Effector memory CD8-positive, alpha-beta T cell (primary cell): ENCODE measurements around the gene KDM4B.

Experiments used
- ATAC-seq: fragments of 150-1000 bp; cut with Tn5 transposase; replicated peaks from 2 replicates; pipeline ENCODE4 v1.10.0; 2021; ENCODE audit warnings: mild to moderate bottlenecking, moderate library complexity
- DNase-seq, 3 experiments: peaks; one replicate each; pipeline ENCODE4 v3.0.0; 2021
- H3K27ac Mint-ChIP-seq, 2 donors: one replicate each; pipeline ENCODE4 v1.8.0; 2022; ENCODE audit warnings: mild to moderate bottlenecking in 2 of 2, mixed read lengths in 2 of 2, moderate library complexity in 2 of 2
- H3K27me3 Mint-ChIP-seq, 2 donors: one replicate each; pipeline ENCODE4 v1.8.0; 2022; ENCODE audit warnings: mixed read lengths in 2 of 2
- H3K36me3 Mint-ChIP-seq: one replicate; pipeline ENCODE4 v1.8.0; 2022; ENCODE audit warnings: mild to moderate bottlenecking, moderate library complexity, mixed read lengths; ENCODE audit not compliant: insufficient read depth
- H3K4me1 Mint-ChIP-seq, 2 donors: one replicate each; pipeline ENCODE4 v1.8.0; 2022; ENCODE audit warnings: low read depth in 2 of 2, mixed read lengths in 2 of 2
- H3K4me3 Mint-ChIP-seq, 2 donors: one replicate each; pipeline ENCODE4 v1.8.0; 2022; ENCODE audit warnings: mild to moderate bottlenecking in 2 of 2, mixed read lengths in 2 of 2, moderate library complexity in 2 of 2
- H3K9me3 Mint-ChIP-seq, 2 donors: one replicate each; pipeline ENCODE4 v1.8.0; 2022; ENCODE audit warnings: mixed read lengths in 2 of 2

KDM4B gene

DNA sequence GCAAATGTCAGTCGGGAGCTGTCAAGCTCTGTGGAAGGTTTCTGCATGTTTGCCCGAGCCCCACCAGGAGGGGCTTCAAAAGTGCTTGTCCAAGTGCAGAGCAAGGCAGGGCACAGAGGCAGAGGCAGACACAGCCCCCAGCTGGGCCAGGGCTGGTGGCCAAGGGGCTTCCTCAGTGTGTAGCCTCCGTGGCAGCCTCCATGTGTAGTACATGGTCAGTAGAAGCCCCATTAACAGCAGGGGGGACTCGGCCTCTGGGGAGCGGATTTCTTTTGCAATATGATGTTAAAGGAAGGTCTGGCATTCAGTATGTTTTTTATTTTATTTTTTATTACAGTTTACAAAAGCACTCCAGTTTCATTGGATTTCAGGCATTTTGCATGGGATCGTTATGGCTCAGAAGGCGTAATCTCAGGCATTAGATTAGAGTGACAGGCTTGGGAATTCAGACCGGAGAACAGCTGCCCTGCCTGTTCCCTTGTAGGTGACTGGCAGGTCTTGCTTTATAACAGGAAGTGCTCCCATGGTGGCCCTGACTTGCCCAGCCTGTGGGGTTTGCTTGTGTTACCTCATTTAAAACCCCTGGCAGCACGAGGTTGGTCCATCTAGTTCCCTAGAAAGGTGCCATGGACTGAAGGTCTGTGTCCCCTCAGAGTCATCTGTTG is 129.2 kb downstream of the KDM4B start:
- ATAC-seq (no peak), DNase-seq (no peak)
- Mint-ChIP-seq H3K27ac (no peak overlapping the region), H3K36me3 (peaks cover 6% of the 10 kb centered on the region), H3K4me3 (no peak overlapping the region), H3K27me3 (no peaks in the 10 kb centered on the region), H3K9me3 (peaks cover 5 to 8% of the 10 kb centered on the region in 2 donors), H3K4me1 (peaks cover 1 to 5% of the 10 kb centered on the region in 2 donors)

- Mint-ChIP-seq H3K36me3 (peaks cover 9% of the 10 kb centered on the region), H3K27ac (no peak overlapping the region), H3K9me3 (peaks cover 5 to 8% of the 10 kb centered on the region in 2 donors), H3K27me3 (no peaks in the 10 kb centered on the region), H3K4me3 (no peak overlapping the region), H3K4me1 (peaks cover 1 to 5% of the 10 kb centered on the region in 2 donors)
- DNase-seq = no peak
- no peak for ATAC-seq
Measured at GRCh38 chr19:5098646-5099045, 129.7 kb downstream of the KDM4B start.

GRCh38 chr19:5099701-5100221 is 130.8 kb downstream of the KDM4B start:
- no peak for DNase-seq
- H3K4me3 Mint-ChIP-seq = no peak overlapping the region
- no peak for ATAC-seq
- no peak overlapping the region for H3K27ac Mint-ChIP-seq
- peaks cover 5 to 8% of the 10 kb centered on the region in 2 donors for H3K9me3 Mint-ChIP-seq
- no peaks in the 10 kb centered on the region for H3K27me3 Mint-ChIP-seq
- peaks cover 4% of the 10 kb centered on the region for H3K36me3 Mint-ChIP-seq
- peaks cover 1 to 5% of the 10 kb centered on the region in 2 donors for H3K4me1 Mint-ChIP-seq

- Mint-ChIP-seq H3K36me3 (peaks cover 4% of the 10 kb centered on the region), H3K4me3 (no peak overlapping the region), H3K4me1 (peaks cover 1 to 8% of the 10 kb centered on the region in 2 donors), H3K27ac (no peak overlapping the region), H3K9me3 (peaks cover 5 to 8% of the 10 kb centered on the region in 2 donors), H3K27me3 (no peaks in the 10 kb centered on the region)
- DNase-seq (no peak), ATAC-seq (no peak)
Measured at GRCh38 chr19:5101871-5102270, 133.0 kb downstream of the KDM4B start.

DNA sequence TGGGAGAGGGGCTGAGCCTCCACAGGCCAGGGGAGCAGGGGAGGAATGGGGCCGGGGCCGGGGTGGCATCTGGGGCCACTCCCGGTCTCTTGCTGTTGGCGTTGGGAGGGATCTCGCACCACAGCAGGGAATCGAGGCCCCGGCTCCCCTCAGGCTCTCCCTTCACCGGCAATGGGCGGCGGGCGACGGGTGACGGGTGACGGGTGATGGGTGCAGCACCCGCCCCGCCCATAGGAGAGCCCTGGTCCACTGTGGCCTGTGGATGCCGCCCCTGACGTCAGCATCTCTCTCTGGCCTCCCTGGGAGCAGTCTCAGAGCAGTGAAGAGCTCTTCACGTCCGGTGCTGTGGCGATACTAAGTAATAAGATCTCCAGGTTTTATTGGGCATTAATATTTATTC is 133.6 kb downstream of the KDM4B start:
- peaks cover 4% of the 10 kb centered on the region for H3K36me3 Mint-ChIP-seq

GRCh38 chr19:5103061-5103701 is 134.3 kb downstream of the KDM4B start:
- no peaks in the 10 kb centered on the region for H3K27me3 Mint-ChIP-seq
- H3K4me1 Mint-ChIP-seq = peaks cover 0 to 8% of the 10 kb centered on the region in 2 donors
- DNase-seq (no peak), ATAC-seq (no peak)
- H3K9me3 Mint-ChIP-seq = peaks cover 5 to 8% of the 10 kb centered on the region in 2 donors
- no peak overlapping the region for H3K4me3 Mint-ChIP-seq
- no peak overlapping the region for H3K27ac Mint-ChIP-seq
- peaks cover 4% of the 10 kb centered on the region for H3K36me3 Mint-ChIP-seq

More for the DNA sequence above, 133.6 kb downstream of the KDM4B start:
- DNase-seq = no peak
- peaks cover 5 to 8% of the 10 kb centered on the region in 2 donors for H3K9me3 Mint-ChIP-seq
- no peak overlapping the region for H3K4me3 Mint-ChIP-seq
- peaks cover 1 to 8% of the 10 kb centered on the region in 2 donors for H3K4me1 Mint-ChIP-seq
- no peak overlapping the region for H3K27ac Mint-ChIP-seq
- H3K27me3 Mint-ChIP-seq = no peaks in the 10 kb centered on the region
- no peak for ATAC-seq

DNA sequence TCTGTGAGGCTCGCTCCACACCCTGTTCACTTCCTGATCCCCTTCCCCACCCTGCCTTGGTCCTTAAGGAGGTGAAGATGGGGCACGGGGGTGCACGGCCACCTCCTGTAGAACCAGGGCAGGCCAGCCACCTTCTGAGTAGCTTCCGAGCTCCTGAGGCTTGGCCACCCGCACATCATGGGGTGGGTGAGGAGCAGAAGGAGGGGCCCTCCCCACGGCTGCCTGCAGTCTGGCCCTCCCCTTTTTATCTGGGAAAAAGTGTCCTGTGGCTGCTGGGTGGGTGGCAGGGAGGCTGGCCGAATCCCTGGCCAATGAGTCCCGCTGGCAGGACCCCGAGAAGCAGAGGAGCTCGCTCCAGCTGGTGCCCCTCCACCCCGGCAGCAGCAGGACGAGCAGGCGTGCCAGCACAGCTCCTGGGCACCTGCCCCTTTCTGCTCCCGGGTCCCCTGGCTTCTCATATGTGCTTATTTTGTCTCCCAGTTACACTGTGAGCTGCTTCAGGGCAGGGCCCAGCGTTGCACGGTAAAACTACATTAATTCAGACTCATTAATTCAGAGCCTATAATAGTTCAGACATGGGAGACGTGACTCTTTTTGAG is 135.0 kb downstream of the KDM4B start:
- Mint-ChIP-seq H3K9me3 (peaks cover 5 to 8% of the 10 kb centered on the region in 2 donors), H3K27ac (no peak overlapping the region), H3K27me3 (no peaks in the 10 kb centered on the region), H3K4me3 (no peak overlapping the region), H3K4me1 (peaks cover 0 to 8% of the 10 kb centered on the region in 2 donors), H3K36me3 (peaks cover 4% of the 10 kb centered on the region)
- DNase-seq (no peak), ATAC-seq (no peak)

GRCh38 chr19:5104871-5105351 is 136.0 kb downstream of the KDM4B start:
- no peak for ATAC-seq
- no peak overlapping the region for H3K27ac Mint-ChIP-seq

DNA sequence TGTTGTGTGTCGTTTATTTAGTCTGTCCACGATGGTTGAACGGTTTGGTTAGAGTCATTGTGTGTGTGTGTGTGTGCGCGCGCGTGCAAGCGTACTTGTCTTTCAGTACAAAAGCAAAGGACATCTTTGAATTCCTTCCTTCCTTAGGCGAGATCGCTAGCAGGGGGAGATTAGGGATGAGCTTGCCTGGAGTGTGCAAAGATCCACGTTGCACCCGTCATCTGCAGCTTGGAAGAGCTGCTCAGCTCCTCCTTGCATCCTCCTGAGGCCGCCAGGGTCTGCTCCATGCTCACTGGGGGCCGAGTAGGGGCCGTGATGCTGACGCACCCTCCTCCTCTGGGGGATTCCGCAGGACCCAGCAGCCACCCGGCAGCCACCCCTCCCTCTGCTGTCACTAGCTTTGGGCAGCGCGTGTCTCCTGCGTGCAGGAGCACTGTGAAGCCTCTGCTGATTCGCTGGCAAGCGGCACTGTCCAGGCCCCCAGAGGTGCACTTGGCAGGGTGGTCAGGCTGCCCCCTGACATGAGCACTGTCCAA is 137.3 kb downstream of the KDM4B start:
- no peak for ATAC-seq
- Mint-ChIP-seq H3K27ac (no peak overlapping the region), H3K4me3 (no peak overlapping the region), H3K27me3 (no peaks in the 10 kb centered on the region), H3K36me3 (peaks cover 4% of the 10 kb centered on the region), H3K9me3 (no peaks in the 10 kb centered on the region), H3K4me1 (peaks cover 0 to 3% of the 10 kb centered on the region in 2 donors)
- no peak for DNase-seq

More at GRCh38 chr19:5104871-5105351, 136.0 kb downstream of the KDM4B start:
- no peaks in the 10 kb centered on the region for H3K27me3 Mint-ChIP-seq
- H3K36me3 Mint-ChIP-seq = peaks cover 4% of the 10 kb centered on the region
- peaks cover 5 to 7% of the 10 kb centered on the region in 2 donors for H3K9me3 Mint-ChIP-seq
- no peak overlapping the region for H3K4me3 Mint-ChIP-seq
- DNase-seq = no peak
- peaks cover 0 to 8% of the 10 kb centered on the region in 2 donors for H3K4me1 Mint-ChIP-seq

DNA sequence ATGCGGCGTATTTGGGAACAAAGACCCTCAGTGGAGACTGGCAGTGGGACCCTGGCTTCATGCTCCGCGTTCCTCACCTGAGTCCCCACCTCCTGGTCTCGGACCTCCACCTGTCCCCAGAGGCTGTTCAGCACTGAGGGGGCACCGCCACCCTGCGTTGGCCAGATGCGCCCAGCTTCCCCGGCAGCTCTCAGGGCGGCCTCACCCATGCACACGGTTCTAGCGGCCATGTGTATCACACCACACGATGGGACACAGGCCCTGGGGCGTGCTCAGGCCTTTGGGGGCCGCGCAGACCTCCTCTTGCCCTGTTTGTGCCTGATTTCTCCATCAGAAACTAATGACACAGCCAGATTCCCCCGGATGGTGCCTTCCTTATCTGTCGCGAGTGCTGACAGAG is 138.1 kb downstream of the KDM4B start:
- no peaks in the 10 kb centered on the region for H3K27me3 Mint-ChIP-seq
- no peak overlapping the region for H3K4me3 Mint-ChIP-seq
- no peak overlapping the region for H3K27ac Mint-ChIP-seq
- DNase-seq (no peak), ATAC-seq (no peak)
- H3K9me3 Mint-ChIP-seq = no peaks in the 10 kb centered on the region
- peaks cover 0 to 3% of the 10 kb centered on the region in 2 donors for H3K4me1 Mint-ChIP-seq
- H3K36me3 Mint-ChIP-seq = peaks cover 11% of the 10 kb centered on the region

DNA sequence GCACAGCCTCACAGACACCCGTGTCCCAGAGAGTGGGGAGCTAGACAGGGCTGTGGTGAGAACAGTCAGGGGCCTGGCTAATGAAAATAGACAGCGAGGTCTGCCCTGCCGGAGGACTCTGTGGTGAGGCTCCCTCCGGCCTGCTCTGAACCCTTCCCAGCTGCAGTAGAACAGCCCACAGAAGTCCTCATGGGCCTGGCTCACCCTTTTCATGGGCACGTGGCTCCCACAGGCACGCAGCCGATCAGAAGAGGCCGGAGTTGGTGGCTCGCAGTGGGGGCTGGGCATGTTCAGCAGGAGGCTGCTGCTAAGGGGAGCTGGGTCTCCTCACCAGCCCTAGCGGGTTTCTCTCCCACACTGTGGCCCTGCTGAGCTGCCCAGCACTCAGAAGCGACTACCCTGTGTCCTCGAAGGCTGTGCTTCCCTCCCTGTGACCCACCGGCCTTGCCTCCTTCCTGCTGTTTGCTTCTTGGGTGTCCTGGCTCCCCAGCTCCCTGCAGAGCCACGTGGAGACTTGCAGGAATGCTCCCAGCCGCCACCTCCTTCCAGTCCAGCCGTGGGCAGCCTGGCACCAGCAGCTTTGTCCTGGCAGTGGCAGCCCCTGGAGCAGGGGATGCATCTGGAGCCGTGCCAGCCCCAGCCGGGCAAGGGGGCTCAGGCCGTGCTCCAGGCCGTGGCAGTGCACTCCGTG is 138.7 kb downstream of the KDM4B start:
- H3K27ac Mint-ChIP-seq = no peak overlapping the region
- H3K9me3 Mint-ChIP-seq = no peaks in the 10 kb centered on the region
- peaks cover 12% of the 10 kb centered on the region for H3K36me3 Mint-ChIP-seq

DNA sequence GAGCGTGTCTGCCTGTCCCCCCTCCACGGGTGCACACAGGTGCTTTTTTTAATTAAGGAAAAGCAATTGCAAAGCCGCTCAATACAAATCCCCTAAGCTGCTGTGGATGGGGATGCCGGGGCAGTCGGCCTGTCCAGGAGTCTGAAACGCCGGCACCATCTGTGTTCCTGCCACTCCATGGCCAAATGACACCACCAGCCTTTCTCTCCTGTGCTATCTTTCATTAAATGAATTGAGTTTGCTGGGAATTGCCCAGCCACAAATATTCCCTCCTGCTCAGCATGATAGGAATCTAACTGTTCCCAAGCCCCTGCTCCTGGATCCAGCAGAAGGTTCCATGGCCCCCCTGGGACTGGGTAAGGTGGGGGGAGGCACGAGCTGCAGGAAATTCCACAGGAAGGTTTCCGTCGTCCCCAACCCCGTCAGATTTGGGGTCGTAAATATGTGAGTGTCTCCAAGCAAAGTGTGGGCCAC is 139.2 kb downstream of the KDM4B start:
- DNase-seq = no peak
- Mint-ChIP-seq H3K4me1 (peaks cover 0 to 3% of the 10 kb centered on the region in 2 donors), H3K9me3 (no peaks in the 10 kb centered on the region), H3K27me3 (no peaks in the 10 kb centered on the region), H3K36me3 (peaks cover 10% of the 10 kb centered on the region), H3K27ac (no peak overlapping the region), H3K4me3 (no peak overlapping the region)
- no peak for ATAC-seq

More for the DNA sequence above, 138.7 kb downstream of the KDM4B start:
- no peak for DNase-seq
- no peak overlapping the region for H3K4me3 Mint-ChIP-seq
- peaks cover 0 to 3% of the 10 kb centered on the region in 2 donors for H3K4me1 Mint-ChIP-seq
- ATAC-seq = no peak
- H3K27me3 Mint-ChIP-seq = no peaks in the 10 kb centered on the region

DNA sequence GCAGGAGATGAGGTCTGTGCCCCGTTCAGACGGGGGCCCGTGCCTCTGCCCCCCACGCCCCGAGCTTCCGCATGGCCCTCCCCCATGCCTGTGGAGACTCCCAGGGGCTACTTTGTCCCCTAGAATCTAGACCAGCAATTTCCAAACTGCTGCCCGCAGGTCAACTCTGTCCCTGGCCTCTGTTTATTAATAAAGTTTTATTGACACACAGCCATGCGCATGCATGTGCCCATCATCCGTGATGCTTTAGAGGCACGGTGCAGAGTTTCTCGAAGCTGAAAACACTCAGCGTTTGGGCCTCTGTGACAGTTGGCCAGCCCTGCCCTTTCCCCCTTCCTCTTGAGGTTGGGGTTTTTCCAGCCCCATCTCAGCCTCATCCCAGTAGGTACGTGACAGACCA is 140.0 kb downstream of the KDM4B start:
- no peak overlapping the region for H3K4me3 Mint-ChIP-seq
- ATAC-seq (no peak), DNase-seq (no peak)
- no peaks in the 10 kb centered on the region for H3K27me3 Mint-ChIP-seq
- peaks cover 0 to 3% of the 10 kb centered on the region in 2 donors for H3K4me1 Mint-ChIP-seq
- no peak overlapping the region for H3K27ac Mint-ChIP-seq
- peaks cover 7% of the 10 kb centered on the region for H3K36me3 Mint-ChIP-seq
- no peaks in the 10 kb centered on the region for H3K9me3 Mint-ChIP-seq
